Kidney capillary endothelial cell (primary cell): ENCODE data around the gene NR2E1.

Source experiments
- DNase-seq: peaks from one replicate; pipeline ENCODE4 v3.0.0-alpha.2; 2018; ENCODE audit warnings: low spot score

Gene NR2E1

GRCh38 chr6:108156180-108156937 lies 9.5 kb upstream of the NR2E1 start:
- DNase-seq = no peak

- no peak for DNase-seq
Observed at GRCh38 chr6:108156938-108157233, 8.9 kb upstream of the NR2E1 start.

- DNase-seq = no peak
Observed at GRCh38 chr6:108157234-108157980, 8.4 kb upstream of the NR2E1 start.

- DNase-seq = no peak
Observed at GRCh38 chr6:108157981-108158525, 7.8 kb upstream of the NR2E1 start.

- DNase-seq = no peak
Observed at GRCh38 chr6:108159981-108160380, 5.8 kb upstream of the NR2E1 start.

- DNase-seq = no peak
Observed at GRCh38 chr6:108161724-108162282, 4.0 kb upstream of the NR2E1 start.

GRCh38 chr6:108163267-108163643 lies 2.6 kb upstream of the NR2E1 start:
- DNase-seq = no peak

GRCh38 chr6:108163644-108164542 lies 1.9 kb upstream of the NR2E1 start:
- DNase-seq = no peak

GRCh38 chr6:108164543-108164814 lies 1.3 kb upstream of the NR2E1 start:
- no peak for DNase-seq

GRCh38 chr6:108164815-108165706 lies 761 bp upstream of the NR2E1 start:
- DNase-seq = no peak

GRCh38 chr6:108166664-108167448 lies 1.0 kb downstream of the NR2E1 start:
- no peak for DNase-seq

- DNase-seq = no peak
Observed at GRCh38 chr6:108167449-108168089, 1.7 kb downstream of the NR2E1 start.

- DNase-seq = no peak
Observed at GRCh38 chr6:108168090-108168463, 2.3 kb downstream of the NR2E1 start.

GRCh38 chr6:108168501-108169463 lies 3.0 kb downstream of the NR2E1 start:
- DNase-seq = no peak

GRCh38 chr6:108169464-108170331 lies 3.9 kb downstream of the NR2E1 start:
- no peak for DNase-seq

GRCh38 chr6:108170332-108171290 lies 4.8 kb downstream of the NR2E1 start:
- no peak for DNase-seq
